Skeletal muscle cell (primary cell): ENCODE data around the gene PTGFR.
A peak's percentile ranks its signal among the peaks of the same experiment; 100 is the strongest.

Experiments used
- DNase-seq: peaks from one replicate; pipeline ENCODE4 v3.0.0-alpha.2; 2010; ENCODE audit warnings: low read depth
- H3K4me3 ChIP-seq: 2 replicates; pipeline ENCODE4 v1.5.1; 2011; ENCODE audit warnings: low read depth, mild to moderate bottlenecking, control low read depth, low read length, moderate library complexity

The PTGFR gene

GRCh38 chr1:78490861-78491450, at the start of gene PTGFR:
PTGFR (plus strand) TSS chr1:78490974; CDS start chr1:78492744, 1,770 bp downstream.
- DNase-seq, result no peak
- peak within 1 kb of the TSS; percentile 82 for H3K4me3 ChIP-seq

GRCh38 chr1:78441921-78442320, 48.9 kb upstream of the PTGFR start:
- no peak for DNase-seq

GRCh38 chr1:78447086-78447485, 43.7 kb upstream of the PTGFR start:
- H3K4me3 ChIP-seq, result no peak overlapping the region
- no peak for DNase-seq

More at GRCh38 chr1:78441921-78442320, 48.9 kb upstream of the PTGFR start:
- H3K4me3 ChIP-seq, result no peak overlapping the region

GRCh38 chr1:78464449-78464891, 26.3 kb upstream of the PTGFR start:
- no peak for DNase-seq
- no peak overlapping the region for H3K4me3 ChIP-seq

GRCh38 chr1:78465143-78465542, 25.6 kb upstream of the PTGFR start:
- H3K4me3 ChIP-seq, result no peak overlapping the region

GRCh38 chr1:78468521-78468920, 22.3 kb upstream of the PTGFR start:
- no peak overlapping the region for H3K4me3 ChIP-seq
- DNase-seq, result no peak

More at GRCh38 chr1:78465143-78465542, 25.6 kb upstream of the PTGFR start:
- DNase-seq, result no peak

DNA sequence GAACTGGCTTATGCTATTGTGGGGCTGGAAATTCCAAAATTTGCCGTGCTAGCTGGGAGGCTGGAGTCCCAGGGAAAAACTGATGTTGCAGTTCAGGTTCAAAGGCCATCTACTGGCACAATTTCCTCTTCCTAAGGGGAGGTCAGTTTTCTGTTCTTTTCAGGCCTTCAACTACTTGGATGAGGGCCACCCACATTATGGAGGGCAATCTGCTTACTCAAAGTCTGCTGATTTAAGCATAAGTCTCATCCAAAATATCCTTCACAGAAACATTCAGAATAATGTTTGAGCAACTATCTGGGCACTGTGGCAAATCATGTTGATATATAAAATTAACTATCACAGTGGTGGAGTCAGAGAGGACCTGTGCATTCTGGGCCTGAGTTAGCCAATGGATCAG, 21.2 kb upstream of the PTGFR start:
- no peak overlapping the region for H3K4me3 ChIP-seq
- no peak for DNase-seq

DNA sequence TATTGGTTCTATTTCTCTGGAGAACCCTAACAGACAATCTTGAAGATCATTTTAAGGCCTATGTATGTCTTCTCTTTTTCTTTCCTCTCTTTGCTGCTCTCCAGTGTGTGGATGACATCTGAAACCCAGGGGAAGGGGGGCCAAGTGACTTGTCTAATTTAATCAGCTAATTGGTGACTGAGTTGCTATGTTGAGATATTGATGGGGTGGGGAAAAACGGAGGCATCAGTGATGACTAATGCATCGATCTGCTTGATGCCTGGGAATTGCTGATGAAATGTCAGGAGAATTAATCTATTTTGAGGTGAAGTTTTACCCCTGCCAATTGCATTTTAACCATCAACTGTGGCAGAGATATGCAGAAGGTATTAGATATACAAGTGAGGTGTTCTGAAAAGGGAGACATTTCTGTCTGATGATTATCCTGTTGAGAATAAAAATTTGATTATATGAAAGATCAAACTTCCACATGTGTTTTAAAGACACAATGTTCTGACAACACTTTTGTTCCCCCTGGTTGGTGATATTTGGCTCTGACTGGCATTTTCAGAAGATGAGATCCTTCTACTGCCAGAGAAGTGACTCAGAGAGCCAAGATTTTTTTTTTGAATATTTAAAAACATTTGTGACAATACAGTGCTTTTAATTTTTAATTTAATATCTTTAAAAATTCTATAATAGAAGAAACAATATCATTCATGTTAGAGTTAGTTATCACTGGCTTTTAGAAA, 18.7 kb upstream of the PTGFR start:
- H3K4me3 ChIP-seq, result no peak overlapping the region
- no peak for DNase-seq

- no peak for DNase-seq
- no peak overlapping the region for H3K4me3 ChIP-seq
These were observed 17.8 kb upstream of the PTGFR start for GRCh38 chr1:78472851-78473496.

DNA sequence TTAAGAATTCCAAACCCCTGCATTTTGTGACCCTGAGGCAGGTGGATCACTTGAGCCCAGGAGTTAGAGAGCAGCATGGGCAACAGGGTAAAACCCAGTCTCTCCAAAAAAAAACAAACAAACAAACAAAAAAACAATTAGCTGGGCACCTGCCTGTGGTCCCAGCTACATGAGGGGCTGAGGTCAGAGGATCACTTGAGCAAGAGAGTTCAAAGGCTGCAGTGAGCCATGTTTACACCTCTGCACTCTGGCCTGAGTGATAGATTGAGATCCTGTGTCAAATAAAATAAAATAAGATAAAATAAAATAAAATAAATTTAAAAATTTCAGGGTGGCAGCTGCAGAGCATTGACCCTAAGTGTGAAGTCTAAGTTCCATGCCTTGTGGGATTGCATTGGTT, 16.7 kb upstream of the PTGFR start:
- no peak overlapping the region for H3K4me3 ChIP-seq
- no peak for DNase-seq

DNA sequence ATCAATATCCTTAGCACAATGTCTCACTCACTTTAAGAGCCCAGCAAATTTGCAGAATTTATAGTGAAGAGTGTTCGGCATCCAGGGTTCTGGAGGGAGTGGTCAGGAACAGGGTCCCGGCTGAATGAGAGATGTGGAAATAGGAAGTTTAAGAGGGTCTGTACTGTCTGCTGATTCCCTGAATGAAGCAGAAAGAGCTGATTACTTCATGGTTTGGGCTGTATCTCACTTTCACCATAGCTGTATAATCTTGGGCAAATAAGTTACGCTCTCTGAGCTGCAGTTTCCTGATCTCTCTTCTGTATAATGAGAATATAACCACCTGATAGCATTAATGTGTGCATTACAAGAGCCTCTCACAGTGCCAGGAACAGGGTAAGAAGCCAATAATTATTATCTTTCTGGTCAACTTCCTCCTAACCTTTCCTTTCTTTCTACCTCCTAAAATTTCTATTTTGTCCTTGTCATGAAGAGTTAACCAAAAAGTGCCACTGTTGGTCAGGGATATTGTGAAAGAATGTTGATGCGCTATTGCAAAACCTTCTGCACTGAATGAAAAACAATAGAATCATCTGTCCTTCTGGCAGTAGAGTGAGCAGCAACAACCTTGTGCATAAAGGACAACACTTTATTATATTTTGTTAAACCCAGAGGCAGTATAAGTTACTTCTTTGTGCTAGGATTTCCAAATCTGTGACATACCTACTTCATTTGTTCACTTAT, 14.7 kb upstream of the PTGFR start:
- H3K4me3 ChIP-seq, result no peak overlapping the region
- no peak for DNase-seq

- H3K4me3 ChIP-seq, result no peak overlapping the region
- no peak for DNase-seq
These were observed 6.9 kb upstream of the PTGFR start for GRCh38 chr1:78483903-78484302.

DNA sequence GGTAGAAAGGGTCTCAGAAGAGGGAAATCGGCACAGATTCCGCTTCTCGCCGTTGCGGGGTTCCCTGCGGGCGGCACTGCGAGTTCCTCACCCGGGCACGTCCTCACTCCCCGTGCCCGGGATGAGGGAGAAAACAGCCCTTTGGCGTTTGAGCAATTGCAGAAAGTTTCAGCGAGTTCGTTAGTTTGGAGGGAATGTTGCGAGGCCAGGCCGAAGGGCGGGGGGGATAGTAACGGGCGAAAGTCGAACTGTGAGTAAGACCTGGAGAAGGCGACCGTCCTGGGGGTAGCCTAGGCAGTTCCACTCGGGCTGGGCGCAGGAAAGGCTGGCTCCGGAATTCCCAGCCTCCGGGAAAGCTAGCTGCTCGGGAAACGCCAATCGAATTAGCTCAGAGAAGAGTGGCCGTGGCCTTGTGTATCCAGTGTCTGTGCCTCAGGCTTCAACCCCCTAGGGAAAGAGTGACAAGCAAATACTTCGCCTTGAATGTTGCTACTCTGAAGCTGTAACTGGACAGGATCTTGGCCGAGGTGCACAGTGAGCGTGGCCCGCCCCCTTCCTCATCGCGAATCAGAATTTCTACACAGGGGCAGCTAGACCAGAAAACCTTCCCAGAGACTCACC, 787 bp downstream of the PTGFR start:
- H3K4me3 ChIP-seq, result peak overlapping the region; percentile 82
- DNase-seq, result no peak

GRCh38 chr1:78492386-78492950, 1.7 kb downstream of the PTGFR start:
- no peak for DNase-seq
- peak overlapping the region; percentile 82 for H3K4me3 ChIP-seq

DNA sequence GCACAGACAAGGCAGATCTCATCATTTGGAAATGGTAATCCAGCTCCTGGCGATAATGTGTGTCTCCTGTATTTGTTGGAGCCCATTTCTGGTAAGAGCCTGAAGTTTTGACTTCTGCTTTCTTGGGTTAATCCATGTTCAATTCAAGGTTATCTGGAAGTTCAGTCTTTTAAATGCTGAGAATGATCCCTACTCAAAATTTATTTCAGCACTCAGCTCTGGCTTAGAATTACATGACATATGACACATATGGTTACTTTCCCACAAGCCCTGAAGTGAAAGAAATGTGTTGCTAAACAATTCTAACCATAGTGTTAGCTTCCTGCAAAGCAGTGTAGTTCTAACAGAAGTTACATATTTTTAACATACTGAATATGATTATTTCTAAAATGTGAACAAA, 2.7 kb downstream of the PTGFR start:
- no peak overlapping the region for H3K4me3 ChIP-seq
- DNase-seq, result no peak

DNA sequence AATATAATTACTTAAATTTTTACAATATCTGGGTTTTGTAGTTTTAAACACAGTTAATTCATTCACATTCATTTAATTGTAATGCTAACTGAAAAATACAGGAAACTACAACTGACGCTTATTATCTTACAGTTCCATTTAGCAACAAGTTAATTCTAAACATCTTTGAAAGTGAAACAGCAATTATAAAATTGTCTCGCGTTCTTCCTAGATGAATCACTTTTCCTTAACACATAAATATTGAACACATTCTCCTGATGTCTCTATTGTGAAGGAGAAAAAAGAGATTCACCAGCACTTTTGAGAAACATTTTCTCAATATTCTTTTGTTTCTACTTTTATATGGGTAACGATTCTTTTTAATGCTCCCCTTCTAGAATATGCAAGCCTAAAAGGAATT, 6.4 kb downstream of the PTGFR start:
- DNase-seq, result no peak
- no peak overlapping the region for H3K4me3 ChIP-seq

- no peak overlapping the region for H3K4me3 ChIP-seq
- no peak for DNase-seq
These were observed 9.8 kb downstream of the PTGFR start for GRCh38 chr1:78500529-78500928.

- no peak overlapping the region for H3K4me3 ChIP-seq
- DNase-seq, result no peak
These were observed 10.4 kb downstream of the PTGFR start for GRCh38 chr1:78501203-78501602.

- no peak for DNase-seq
These were observed 20.6 kb downstream of the PTGFR start for GRCh38 chr1:78511334-78511733.

More at GRCh38 chr1:78511334-78511733, 20.6 kb downstream of the PTGFR start:
- H3K4me3 ChIP-seq, result no peak overlapping the region
